Breast epithelium (tissue), 3 donors: Measurements from ENCODE around the gene CAPNS1.

ENCODE experiments used
- CTCF ChIP-seq, 3 donors: fragments of 450-650 bp; IDR thresholded peaks; one replicate each; pipeline ENCODE4 v1.5.1; 2016 to 2017; ENCODE audit warnings: antibody characterized with exemption in 3 of 3, mild to moderate bottlenecking in 3 of 3, moderate library complexity in 3 of 3
- POLR2A ChIP-seq: fragments of 450-650 bp; IDR thresholded peaks from one replicate; pipeline ENCODE4 v1.6.1; 2016; ENCODE audit warnings: antibody characterized with exemption, mild to moderate bottlenecking, moderate library complexity
- POLR2AphosphoS5 ChIP-seq, 3 donors: sonication (generic); formaldehyde crosslinking; IDR thresholded peaks; one replicate each; pipeline ENCODE4 v1.6.1; 2017; ENCODE audit warnings: antibody characterized with exemption in 3 of 3

- no peak for TF ChIP-seq POLR2AphosphoS5 (IDR thresholded peaks at IDR 0.05)
- no peak for TF ChIP-seq CTCF (IDR thresholded peaks at IDR 0.05)
- TF ChIP-seq POLR2A: no peak
Measured at GRCh38 chr19:36112678-36113077, 27.2 kb upstream of the CAPNS1 start.
